ENCODE data around the gene PDE4B.

The PDE4B gene

DNA sequence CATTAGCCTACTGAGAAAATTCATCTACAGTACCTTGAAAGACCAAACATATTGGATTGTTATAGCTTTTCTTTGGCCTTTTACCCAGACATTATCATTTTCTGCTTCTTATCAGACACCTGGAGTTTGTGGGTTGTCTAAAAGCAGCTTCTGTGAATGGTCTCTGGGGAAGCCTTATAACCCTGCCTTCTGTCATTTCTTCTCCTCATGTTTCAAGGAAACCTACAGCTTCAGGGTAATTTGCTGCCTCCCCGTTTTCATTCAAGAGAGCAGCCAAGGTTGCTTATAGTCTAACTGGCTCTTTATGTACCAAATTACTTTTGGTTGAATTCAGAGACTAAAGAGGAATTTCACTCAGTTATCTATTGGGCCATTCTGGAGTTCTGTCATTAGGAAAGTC lies 453.0 kb downstream of the PDE4B start:
- Histone ChIP-seq H3K27me3 (no peaks in the 10 kb centered on the region), H3K4me1 (peaks cover 28% of the 10 kb centered on the region), H3K9me3 (no peaks in the 10 kb centered on the region), H3K36me3 (no peaks in the 10 kb centered on the region), H3K4me3 (ENCODE audit: low read depth, low read length) (no peak overlapping the region)
- DNase-seq = no peak
- TF ChIP-seq CTCF (IDR thresholded peaks at IDR 0.05; ENCODE audit: low read depth, low read length) = no peak

- Histone ChIP-seq H3K27me3 (no peaks in the 10 kb centered on the region), H3K9me3 (no peaks in the 10 kb centered on the region), H3K36me3 (no peaks in the 10 kb centered on the region), H3K4me1 (peaks cover 28% of the 10 kb centered on the region), H3K4me3 (ENCODE audit: low read depth, low read length) (no peak overlapping the region)
- DNase-seq = no peak
- no peak for TF ChIP-seq CTCF (IDR thresholded peaks at IDR 0.05; ENCODE audit: low read depth, low read length)
These were observed 453.9 kb downstream of the PDE4B start for GRCh38 chr1:66246351-66247269.

GRCh38 chr1:66247415-66248208 lies 454.9 kb downstream of the PDE4B start:
- no peak overlapping the region for H3K4me3 ChIP-seq (ENCODE audit: low read depth, low read length)
- peaks cover 28% of the 10 kb centered on the region for H3K4me1 ChIP-seq
- H3K27me3 ChIP-seq = no peaks in the 10 kb centered on the region
- H3K9me3 ChIP-seq = no peaks in the 10 kb centered on the region
- H3K36me3 ChIP-seq = no peaks in the 10 kb centered on the region
- no peak for DNase-seq
- TF ChIP-seq CTCF (IDR thresholded peaks at IDR 0.05; ENCODE audit: low read depth, low read length) = no peak

GRCh38 chr1:66248257-66248656 lies 455.6 kb downstream of the PDE4B start:
- no peaks in the 10 kb centered on the region for H3K9me3 ChIP-seq
- no peak for DNase-seq
- TF ChIP-seq CTCF (IDR thresholded peaks at IDR 0.05; ENCODE audit: low read depth, low read length) = no peak
- H3K27me3 ChIP-seq = no peaks in the 10 kb centered on the region
- no peaks in the 10 kb centered on the region for H3K36me3 ChIP-seq
- H3K4me1 ChIP-seq = peaks cover 28% of the 10 kb centered on the region
- H3K4me3 ChIP-seq (ENCODE audit: low read depth, low read length) = no peak overlapping the region

- H3K36me3 ChIP-seq = no peaks in the 10 kb centered on the region
- H3K9me3 ChIP-seq = no peaks in the 10 kb centered on the region
- no peaks in the 10 kb centered on the region for H3K27me3 ChIP-seq
- no peak for TF ChIP-seq CTCF (IDR thresholded peaks at IDR 0.05; ENCODE audit: low read depth, low read length)
- H3K4me1 ChIP-seq = peaks cover 23% of the 10 kb centered on the region
- no peak overlapping the region for H3K4me3 ChIP-seq (ENCODE audit: low read depth, low read length)
- no peak for DNase-seq
These were observed 456.1 kb downstream of the PDE4B start for GRCh38 chr1:66248746-66249145.

All from BE2C (cell line).